WTC11 (cell line): Measurements from ENCODE around the gene PTPA. TPM values are rescaled to one million over a fixed set of nuclear protein-coding genes. Genes with fewer than 3 reads are reported as not detected.

Experiments used
- ATAC-seq: fragments of 200-7000 bp; cut with Tn5 transposase; 2 replicates; pipeline ENCODE4 v1.10.0; 2021; ENCODE audit warnings: mild to moderate bottlenecking, moderate library complexity
- CTCF ChIA-PET: fragments of 300-600 bp; sonication (Branson Sonifier 250); formaldehyde crosslinking; loops from one replicate; lab custom pipeline; 2021; ENCODE audit warnings: antibody characterized with exemption; lab: Charles Lee
- POLR2A ChIA-PET: fragments of 350-600 bp; sonication (Branson Sonifier 250); formaldehyde crosslinking; loops from one replicate; lab custom pipeline; 2021; ENCODE audit warnings: antibody characterized with exemption; lab: Charles Lee
- DNase-seq: peaks from one replicate; pipeline ENCODE4 v3.0.0; 2021; ENCODE audit warnings: low spot score
- H3K27ac Mint-ChIP-seq: 2 replicates; pipeline ENCODE4 v1.8.0; 2021; ENCODE audit warnings: mixed read lengths
- H3K27me3 Mint-ChIP-seq: 2 replicates; pipeline ENCODE4 v1.8.0; 2021; ENCODE audit warnings: low read depth, mild to moderate bottlenecking, moderate library complexity, mixed read lengths
- H3K36me3 Mint-ChIP-seq: 2 replicates; pipeline ENCODE4 v1.8.0; 2021; ENCODE audit warnings: mixed read lengths
- H3K4me1 Mint-ChIP-seq: 2 replicates; pipeline ENCODE4 v1.8.0; 2022; ENCODE audit warnings: mixed read lengths
- H3K4me3 Mint-ChIP-seq: 2 replicates; pipeline ENCODE4 v1.8.0; 2021; ENCODE audit warnings: mild to moderate bottlenecking, moderate library complexity, mixed read lengths
- H3K9me3 Mint-ChIP-seq: 2 replicates; pipeline ENCODE4 v1.8.0; 2021; ENCODE audit warnings: mixed read lengths
- CREM ChIP-seq: sonication (generic); formaldehyde crosslinking; IDR thresholded peaks from 2 replicates; pipeline ENCODE4 v1.8.1; 2022; ENCODE audit warnings: mild to moderate bottlenecking, missing genetic modification reagents, moderate library complexity
- ESRRA ChIP-seq: sonication (generic); formaldehyde crosslinking; IDR thresholded peaks from 2 replicates; pipeline ENCODE4 v1.8.1; 2022; ENCODE audit warnings: mild to moderate bottlenecking, missing genetic modification reagents, borderline replicate concordance
- KAT7 ChIP-seq: sonication (generic); formaldehyde crosslinking; IDR thresholded peaks from 2 replicates; pipeline ENCODE4 v1.8.1; 2023; ENCODE audit warnings: missing genetic modification reagents, mild to moderate bottlenecking, borderline replicate concordance
- NFYB ChIP-seq: sonication (generic); formaldehyde crosslinking; conservative IDR thresholded peaks from 2 replicates; pipeline ENCODE4 v1.8.0; 2022; ENCODE audit warnings: low read depth, missing genetic modification reagents
- NR2C2 ChIP-seq: sonication (generic); formaldehyde crosslinking; IDR thresholded peaks from 2 replicates; pipeline ENCODE4 v1.8.0; 2022; ENCODE audit warnings: mild to moderate bottlenecking, missing genetic modification reagents
- OVOL2 ChIP-seq: fragments of 250-450 bp; sonication (Bioruptor Pico); IDR thresholded peaks from 2 replicates; pipeline ENCODE4 v1.9.0; 2021; ENCODE audit warnings: mild to moderate bottlenecking, borderline replicate concordance
- ZNF416 ChIP-seq: fragments of 250-450 bp; sonication (Bioruptor Pico); IDR thresholded peaks from 2 replicates; pipeline ENCODE4 v1.9.0; 2021; ENCODE audit warnings: mild to moderate bottlenecking, inconsistent platforms
- ZNF423 ChIP-seq: fragments of 250-450 bp; sonication (Bioruptor Pico); IDR thresholded peaks from 2 replicates; pipeline ENCODE4 v2.1.2; 2022; ENCODE audit warnings: mild to moderate bottlenecking, moderate library complexity
- total RNA-seq: library from RNA; stranded (reverse); gene quantifications from 3 replicates; pipeline ENCODE4 v1.2.3, GENCODE V29; 2021
- TF ChIP-seq, protein P1 (sequence below): sonication (generic); formaldehyde crosslinking; IDR thresholded peaks from 2 replicates; pipeline ENCODE4 v1.8.1; 2022; ENCODE audit warnings: missing genetic modification reagents, borderline replicate concordance
- TF ChIP-seq, protein P2 (sequence below): sonication (generic); formaldehyde crosslinking; IDR thresholded peaks from 2 replicates; pipeline ENCODE4 v1.8.1; 2022; ENCODE audit warnings: mild to moderate bottlenecking, missing genetic modification reagents, moderate library complexity, borderline replicate concordance
- TF ChIP-seq, protein P3 (sequence below): sonication (generic); formaldehyde crosslinking; IDR thresholded peaks from 2 replicates; pipeline ENCODE4 v1.8.1; 2023; ENCODE audit warnings: mild to moderate bottlenecking, missing genetic modification reagents, moderate library complexity
- TF ChIP-seq, protein P4 (sequence below): sonication (generic); formaldehyde crosslinking; conservative IDR thresholded peaks from 2 replicates; pipeline ENCODE4 v1.8.1; 2022; ENCODE audit warnings: mild to moderate bottlenecking, missing genetic modification reagents
- TF ChIP-seq, protein P5 (sequence below): sonication (generic); formaldehyde crosslinking; IDR thresholded peaks from 2 replicates; pipeline ENCODE4 v1.8.0; 2022; ENCODE audit warnings: missing genetic modification reagents
- TF ChIP-seq, protein P6 (sequence below): fragments of 250-450 bp; sonication (Bioruptor Pico); IDR thresholded peaks from 2 replicates; pipeline ENCODE4 v2.1.2; 2022; ENCODE audit warnings: mild to moderate bottlenecking, moderate library complexity
- TF ChIP-seq, protein P7 (sequence below): sonication (generic); formaldehyde crosslinking; IDR thresholded peaks from 2 replicates; pipeline ENCODE4 v1.8.0; 2023; ENCODE audit warnings: mild to moderate bottlenecking, missing genetic modification reagents
- TF ChIP-seq, protein P8 (sequence below): fragments of 200-600 bp; IDR thresholded peaks from 2 replicates; pipeline ENCODE4 v1.8.0; 2022; ENCODE audit warnings: antibody characterized with exemption
- TF ChIP-seq, protein P9 (sequence below): sonication (generic); formaldehyde crosslinking; IDR thresholded peaks from 2 replicates; pipeline ENCODE4 v1.8.1; 2022; ENCODE audit warnings: mild to moderate bottlenecking, moderate library complexity, missing genetic modification reagents
- TF ChIP-seq, protein P10 (sequence below): sonication (generic); formaldehyde crosslinking; IDR thresholded peaks from 2 replicates; pipeline ENCODE4 v1.8.1; 2022; ENCODE audit warnings: low read depth, mild to moderate bottlenecking, moderate library complexity, missing genetic modification reagents, borderline replicate concordance

Gene PTPA
- total RNA-seq, 1 experiment from 2014 or later: 186 TPM

DNA sequence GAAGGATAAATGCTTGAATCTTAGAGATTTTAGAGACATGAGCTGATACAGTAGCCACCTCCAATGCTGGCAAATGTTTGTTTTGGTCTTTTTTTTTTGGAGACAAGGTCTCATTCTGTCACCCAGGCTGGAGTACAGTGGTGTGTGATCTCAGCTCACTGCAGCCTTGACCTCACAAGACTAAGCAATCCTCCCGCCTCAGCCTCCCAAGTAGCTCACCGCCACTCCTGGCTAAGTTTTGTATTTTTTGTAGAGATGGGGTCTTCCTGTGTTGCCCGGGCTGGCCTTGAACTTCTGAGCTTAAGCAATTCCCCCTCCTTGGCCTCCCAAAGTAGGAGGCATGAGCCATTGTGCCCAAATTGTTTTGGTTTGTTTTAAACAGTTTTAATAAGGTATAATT is 37.1 kb upstream of the PTPA start (continued):
- TF ChIP-seq, protein P1, sequence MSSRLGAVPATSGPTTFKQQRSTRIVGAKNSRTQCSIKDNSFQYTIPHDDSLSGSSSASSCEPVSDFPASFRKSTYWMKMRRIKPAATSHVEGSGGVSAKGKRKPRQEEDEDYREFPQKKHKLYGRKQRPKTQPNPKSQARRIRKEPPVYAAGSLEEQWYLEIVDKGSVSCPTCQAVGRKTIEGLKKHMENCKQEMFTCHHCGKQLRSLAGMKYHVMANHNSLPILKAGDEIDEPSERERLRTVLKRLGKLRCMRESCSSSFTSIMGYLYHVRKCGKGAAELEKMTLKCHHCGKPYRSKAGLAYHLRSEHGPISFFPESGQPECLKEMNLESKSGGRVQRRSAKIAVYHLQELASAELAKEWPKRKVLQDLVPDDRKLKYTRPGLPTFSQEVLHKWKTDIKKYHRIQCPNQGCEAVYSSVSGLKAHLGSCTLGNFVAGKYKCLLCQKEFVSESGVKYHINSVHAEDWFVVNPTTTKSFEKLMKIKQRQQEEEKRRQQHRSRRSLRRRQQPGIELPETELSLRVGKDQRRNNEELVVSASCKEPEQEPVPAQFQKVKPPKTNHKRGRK: no peak
- TF ChIP-seq, protein P2, sequence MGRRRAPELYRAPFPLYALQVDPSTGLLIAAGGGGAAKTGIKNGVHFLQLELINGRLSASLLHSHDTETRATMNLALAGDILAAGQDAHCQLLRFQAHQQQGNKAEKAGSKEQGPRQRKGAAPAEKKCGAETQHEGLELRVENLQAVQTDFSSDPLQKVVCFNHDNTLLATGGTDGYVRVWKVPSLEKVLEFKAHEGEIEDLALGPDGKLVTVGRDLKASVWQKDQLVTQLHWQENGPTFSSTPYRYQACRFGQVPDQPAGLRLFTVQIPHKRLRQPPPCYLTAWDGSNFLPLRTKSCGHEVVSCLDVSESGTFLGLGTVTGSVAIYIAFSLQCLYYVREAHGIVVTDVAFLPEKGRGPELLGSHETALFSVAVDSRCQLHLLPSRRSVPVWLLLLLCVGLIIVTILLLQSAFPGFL (CRISPR knock-in tag): no peak
- TF ChIP-seq KAT7 (no peak), ESRRA (no peak), ZNF416 (CRISPR knock-in tag) (no peak)
- TF ChIP-seq, protein P3, sequence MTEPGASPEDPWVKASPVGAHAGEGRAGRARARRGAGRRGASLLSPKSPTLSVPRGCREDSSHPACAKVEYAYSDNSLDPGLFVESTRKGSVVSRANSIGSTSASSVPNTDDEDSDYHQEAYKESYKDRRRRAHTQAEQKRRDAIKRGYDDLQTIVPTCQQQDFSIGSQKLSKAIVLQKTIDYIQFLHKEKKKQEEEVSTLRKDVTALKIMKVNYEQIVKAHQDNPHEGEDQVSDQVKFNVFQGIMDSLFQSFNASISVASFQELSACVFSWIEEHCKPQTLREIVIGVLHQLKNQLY (CRISPR knock-in tag): no peak

DNA sequence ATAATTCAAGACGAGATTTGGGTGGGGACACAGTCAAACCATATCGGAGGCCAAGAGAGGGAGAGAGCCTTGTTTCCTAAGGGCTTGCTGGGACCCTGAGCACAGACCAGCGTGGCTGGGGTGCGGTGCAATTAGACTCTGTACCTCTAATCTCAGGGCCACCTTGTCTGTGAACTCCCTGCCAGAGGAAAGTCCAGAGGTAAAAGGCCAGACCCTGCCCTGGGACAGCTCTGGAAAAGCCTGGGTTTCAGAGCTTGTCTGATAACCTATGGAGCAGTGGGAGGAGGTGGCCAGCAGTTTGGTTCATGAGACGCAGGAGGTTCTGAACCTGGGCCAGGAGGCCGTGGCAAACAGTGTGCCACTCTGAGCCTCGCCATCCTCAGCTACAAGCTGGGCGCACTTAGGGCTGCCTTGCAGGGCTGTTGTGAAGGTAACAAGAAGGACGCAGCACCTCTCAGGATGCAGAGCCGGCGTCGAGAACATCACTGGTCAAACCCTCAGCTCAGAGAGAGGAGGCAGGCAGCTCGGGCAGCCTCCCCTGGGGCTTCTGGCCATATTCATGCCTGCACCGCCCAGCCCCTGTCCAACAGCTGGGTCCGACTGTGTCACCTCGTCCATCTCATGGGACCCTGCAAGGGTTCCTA is 35.1 kb upstream of the PTPA start:
- Mint-ChIP-seq H3K36me3 (no peaks in the 10 kb centered on the region), H3K4me3 (no peak overlapping the region), H3K27ac (no peak overlapping the region), H3K9me3 (no peaks in the 10 kb centered on the region), H3K27me3 (no peaks in the 10 kb centered on the region), H3K4me1 (peaks cover 27% of the 10 kb centered on the region)
- POLR2A ChIA-PET: interaction anchor here (0.5 kb wide), 1 partner anchor 11 kb away, joined by 3 read pairs; no protein-coding TSS in a partner anchor
- CTCF ChIA-PET: interaction anchor here (2.5 kb wide), 1 partner anchor 68 kb away, joined by 5 read pairs; no protein-coding TSS in a partner anchor
- DNase-seq (no peak), ATAC-seq (no peak)
- TF ChIP-seq CREM (CRISPR knock-in tag): no peak
- no peak for TF ChIP-seq NFYB (CRISPR knock-in tag)
- TF ChIP-seq, protein P4, sequence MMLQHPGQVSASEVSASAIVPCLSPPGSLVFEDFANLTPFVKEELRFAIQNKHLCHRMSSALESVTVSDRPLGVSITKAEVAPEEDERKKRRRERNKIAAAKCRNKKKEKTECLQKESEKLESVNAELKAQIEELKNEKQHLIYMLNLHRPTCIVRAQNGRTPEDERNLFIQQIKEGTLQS: no peak
- TF ChIP-seq, protein P5, sequence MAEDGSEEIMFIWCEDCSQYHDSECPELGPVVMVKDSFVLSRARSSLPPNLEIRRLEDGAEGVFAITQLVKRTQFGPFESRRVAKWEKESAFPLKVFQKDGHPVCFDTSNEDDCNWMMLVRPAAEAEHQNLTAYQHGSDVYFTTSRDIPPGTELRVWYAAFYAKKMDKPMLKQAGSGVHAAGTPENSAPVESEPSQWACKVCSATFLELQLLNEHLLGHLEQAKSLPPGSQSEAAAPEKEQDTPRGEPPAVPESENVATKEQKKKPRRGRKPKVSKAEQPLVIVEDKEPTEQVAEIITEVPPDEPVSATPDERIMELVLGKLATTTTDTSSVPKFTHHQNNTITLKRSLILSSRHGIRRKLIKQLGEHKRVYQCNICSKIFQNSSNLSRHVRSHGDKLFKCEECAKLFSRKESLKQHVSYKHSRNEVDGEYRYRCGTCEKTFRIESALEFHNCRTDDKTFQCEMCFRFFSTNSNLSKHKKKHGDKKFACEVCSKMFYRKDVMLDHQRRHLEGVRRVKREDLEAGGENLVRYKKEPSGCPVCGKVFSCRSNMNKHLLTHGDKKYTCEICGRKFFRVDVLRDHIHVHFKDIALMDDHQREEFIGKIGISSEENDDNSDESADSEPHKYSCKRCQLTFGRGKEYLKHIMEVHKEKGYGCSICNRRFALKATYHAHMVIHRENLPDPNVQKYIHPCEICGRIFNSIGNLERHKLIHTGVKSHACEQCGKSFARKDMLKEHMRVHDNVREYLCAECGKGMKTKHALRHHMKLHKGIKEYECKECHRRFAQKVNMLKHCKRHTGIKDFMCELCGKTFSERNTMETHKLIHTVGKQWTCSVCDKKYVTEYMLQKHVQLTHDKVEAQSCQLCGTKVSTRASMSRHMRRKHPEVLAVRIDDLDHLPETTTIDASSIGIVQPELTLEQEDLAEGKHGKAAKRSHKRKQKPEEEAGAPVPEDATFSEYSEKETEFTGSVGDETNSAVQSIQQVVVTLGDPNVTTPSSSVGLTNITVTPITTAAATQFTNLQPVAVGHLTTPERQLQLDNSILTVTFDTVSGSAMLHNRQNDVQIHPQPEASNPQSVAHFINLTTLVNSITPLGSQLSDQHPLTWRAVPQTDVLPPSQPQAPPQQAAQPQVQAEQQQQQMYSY (CRISPR knock-in tag): no peak
- TF ChIP-seq, protein P6, sequence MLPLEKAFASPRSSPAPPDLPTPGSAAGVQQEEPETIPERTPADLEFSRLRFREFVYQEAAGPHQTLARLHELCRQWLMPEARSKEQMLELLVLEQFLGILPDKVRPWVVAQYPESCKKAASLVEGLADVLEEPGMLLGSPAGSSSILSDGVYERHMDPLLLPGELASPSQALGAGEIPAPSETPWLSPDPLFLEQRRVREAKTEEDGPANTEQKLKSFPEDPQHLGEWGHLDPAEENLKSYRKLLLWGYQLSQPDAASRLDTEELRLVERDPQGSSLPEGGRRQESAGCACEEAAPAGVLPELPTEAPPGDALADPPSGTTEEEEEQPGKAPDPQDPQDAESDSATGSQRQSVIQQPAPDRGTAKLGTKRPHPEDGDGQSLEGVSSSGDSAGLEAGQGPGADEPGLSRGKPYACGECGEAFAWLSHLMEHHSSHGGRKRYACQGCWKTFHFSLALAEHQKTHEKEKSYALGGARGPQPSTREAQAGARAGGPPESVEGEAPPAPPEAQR: no peak
- TF ChIP-seq, protein P7, sequence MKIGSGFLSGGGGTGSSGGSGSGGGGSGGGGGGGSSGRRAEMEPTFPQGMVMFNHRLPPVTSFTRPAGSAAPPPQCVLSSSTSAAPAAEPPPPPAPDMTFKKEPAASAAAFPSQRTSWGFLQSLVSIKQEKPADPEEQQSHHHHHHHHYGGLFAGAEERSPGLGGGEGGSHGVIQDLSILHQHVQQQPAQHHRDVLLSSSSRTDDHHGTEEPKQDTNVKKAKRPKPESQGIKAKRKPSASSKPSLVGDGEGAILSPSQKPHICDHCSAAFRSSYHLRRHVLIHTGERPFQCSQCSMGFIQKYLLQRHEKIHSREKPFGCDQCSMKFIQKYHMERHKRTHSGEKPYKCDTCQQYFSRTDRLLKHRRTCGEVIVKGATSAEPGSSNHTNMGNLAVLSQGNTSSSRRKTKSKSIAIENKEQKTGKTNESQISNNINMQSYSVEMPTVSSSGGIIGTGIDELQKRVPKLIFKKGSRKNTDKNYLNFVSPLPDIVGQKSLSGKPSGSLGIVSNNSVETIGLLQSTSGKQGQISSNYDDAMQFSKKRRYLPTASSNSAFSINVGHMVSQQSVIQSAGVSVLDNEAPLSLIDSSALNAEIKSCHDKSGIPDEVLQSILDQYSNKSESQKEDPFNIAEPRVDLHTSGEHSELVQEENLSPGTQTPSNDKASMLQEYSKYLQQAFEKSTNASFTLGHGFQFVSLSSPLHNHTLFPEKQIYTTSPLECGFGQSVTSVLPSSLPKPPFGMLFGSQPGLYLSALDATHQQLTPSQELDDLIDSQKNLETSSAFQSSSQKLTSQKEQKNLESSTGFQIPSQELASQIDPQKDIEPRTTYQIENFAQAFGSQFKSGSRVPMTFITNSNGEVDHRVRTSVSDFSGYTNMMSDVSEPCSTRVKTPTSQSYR (CRISPR knock-in tag): no peak
- TF ChIP-seq, protein P8, sequence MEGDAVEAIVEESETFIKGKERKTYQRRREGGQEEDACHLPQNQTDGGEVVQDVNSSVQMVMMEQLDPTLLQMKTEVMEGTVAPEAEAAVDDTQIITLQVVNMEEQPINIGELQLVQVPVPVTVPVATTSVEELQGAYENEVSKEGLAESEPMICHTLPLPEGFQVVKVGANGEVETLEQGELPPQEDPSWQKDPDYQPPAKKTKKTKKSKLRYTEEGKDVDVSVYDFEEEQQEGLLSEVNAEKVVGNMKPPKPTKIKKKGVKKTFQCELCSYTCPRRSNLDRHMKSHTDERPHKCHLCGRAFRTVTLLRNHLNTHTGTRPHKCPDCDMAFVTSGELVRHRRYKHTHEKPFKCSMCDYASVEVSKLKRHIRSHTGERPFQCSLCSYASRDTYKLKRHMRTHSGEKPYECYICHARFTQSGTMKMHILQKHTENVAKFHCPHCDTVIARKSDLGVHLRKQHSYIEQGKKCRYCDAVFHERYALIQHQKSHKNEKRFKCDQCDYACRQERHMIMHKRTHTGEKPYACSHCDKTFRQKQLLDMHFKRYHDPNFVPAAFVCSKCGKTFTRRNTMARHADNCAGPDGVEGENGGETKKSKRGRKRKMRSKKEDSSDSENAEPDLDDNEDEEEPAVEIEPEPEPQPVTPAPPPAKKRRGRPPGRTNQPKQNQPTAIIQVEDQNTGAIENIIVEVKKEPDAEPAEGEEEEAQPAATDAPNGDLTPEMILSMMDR: no peak
- TF ChIP-seq, protein P9, sequence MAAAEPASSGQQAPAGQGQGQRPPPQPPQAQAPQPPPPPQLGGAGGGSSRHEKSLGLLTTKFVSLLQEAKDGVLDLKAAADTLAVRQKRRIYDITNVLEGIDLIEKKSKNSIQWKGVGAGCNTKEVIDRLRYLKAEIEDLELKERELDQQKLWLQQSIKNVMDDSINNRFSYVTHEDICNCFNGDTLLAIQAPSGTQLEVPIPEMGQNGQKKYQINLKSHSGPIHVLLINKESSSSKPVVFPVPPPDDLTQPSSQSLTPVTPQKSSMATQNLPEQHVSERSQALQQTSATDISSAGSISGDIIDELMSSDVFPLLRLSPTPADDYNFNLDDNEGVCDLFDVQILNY (CRISPR knock-in tag): no peak
- TF ChIP-seq, protein P10, sequence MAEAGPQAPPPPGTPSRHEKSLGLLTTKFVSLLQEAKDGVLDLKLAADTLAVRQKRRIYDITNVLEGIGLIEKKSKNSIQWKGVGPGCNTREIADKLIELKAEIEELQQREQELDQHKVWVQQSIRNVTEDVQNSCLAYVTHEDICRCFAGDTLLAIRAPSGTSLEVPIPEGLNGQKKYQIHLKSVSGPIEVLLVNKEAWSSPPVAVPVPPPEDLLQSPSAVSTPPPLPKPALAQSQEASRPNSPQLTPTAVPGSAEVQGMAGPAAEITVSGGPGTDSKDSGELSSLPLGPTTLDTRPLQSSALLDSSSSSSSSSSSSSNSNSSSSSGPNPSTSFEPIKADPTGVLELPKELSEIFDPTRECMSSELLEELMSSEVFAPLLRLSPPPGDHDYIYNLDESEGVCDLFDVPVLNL (CRISPR knock-in tag): no peak
- TF ChIP-seq ZNF423 (CRISPR knock-in tag): no peak
- no peak for TF ChIP-seq OVOL2 (CRISPR knock-in tag)
- TF ChIP-seq NR2C2 (CRISPR knock-in tag): no peak
